Mononuclear cell (primary cell): ENCODE data around the gene GLB1L3. TPM values are rescaled to one million over a fixed set of nuclear protein-coding genes. Genes with fewer than 3 reads are reported as not detected.
A peak's percentile ranks its signal among the peaks of the same experiment; 100 is the strongest.

Source experiments
- H3K27me3 ChIP-seq: 2 replicates; pipeline ENCODE4 v1.6.0; 2011; ENCODE audit warnings: low read length, control low read depth; ENCODE audit not compliant: insufficient read depth
- H3K4me1 ChIP-seq: 2 replicates; pipeline ENCODE4 v1.5.1; 2011; ENCODE audit warnings: mild to moderate bottlenecking, low read length, control low read depth; ENCODE audit not compliant: insufficient read depth
- H3K4me3 ChIP-seq: 2 replicates; pipeline ENCODE4 v1.5.1; 2011; ENCODE audit warnings: mild to moderate bottlenecking, low read length, moderate library complexity
- H3K9me3 ChIP-seq: 2 replicates; pipeline ENCODE4 v1.5.1; 2011; ENCODE audit warnings: low read depth, mild to moderate bottlenecking, control low read depth, low read length
- total RNA-seq: library from RNA; depleted of rRNA; stranded (reverse); fragments of >200 nt; gene quantifications from one replicate; pipeline ENCODE4 v1.2.3, GENCODE V29; 2012

GLB1L3 gene
- total RNA-seq, 1 donor, result 0.52 TPM

- no peak overlapping the region for H3K4me3 ChIP-seq
- H3K9me3 ChIP-seq, result no peaks in the 10 kb centered on the region
- H3K4me1 ChIP-seq, result peaks cover 12% of the 10 kb centered on the region
- no peaks in the 10 kb centered on the region for H3K27me3 ChIP-seq
Observed at GRCh38 chr11:134260503-134260902, 15.7 kb upstream of the GLB1L3 start.

GRCh38 chr11:134260983-134261382, 15.2 kb upstream of the GLB1L3 start:
- Histone ChIP-seq H3K4me1 (peaks cover 11% of the 10 kb centered on the region), H3K4me3 (no peak overlapping the region), H3K27me3 (no peaks in the 10 kb centered on the region), H3K9me3 (no peaks in the 10 kb centered on the region)

- H3K9me3 ChIP-seq, result no peaks in the 10 kb centered on the region
Observed at GRCh38 chr11:134261626-134262488, 14.3 kb upstream of the GLB1L3 start.

GRCh38 chr11:134264966-134265764, 11.0 kb upstream of the GLB1L3 start:
- Histone ChIP-seq H3K4me3 (no peak overlapping the region), H3K27me3 (no peaks in the 10 kb centered on the region), H3K9me3 (no peaks in the 10 kb centered on the region), H3K4me1 (peaks cover 25% of the 10 kb centered on the region)

More at GRCh38 chr11:134261626-134262488, 14.3 kb upstream of the GLB1L3 start:
- Histone ChIP-seq H3K4me3 (no peak overlapping the region), H3K27me3 (no peaks in the 10 kb centered on the region), H3K4me1 (peaks cover 19% of the 10 kb centered on the region)

- Histone ChIP-seq H3K9me3 (no peaks in the 10 kb centered on the region), H3K27me3 (peaks cover 3% of the 10 kb centered on the region), H3K4me1 (peaks cover 23% of the 10 kb centered on the region), H3K4me3 (no peak overlapping the region)
Observed at GRCh38 chr11:134266440-134266839, 9.7 kb upstream of the GLB1L3 start.

- peaks cover 23% of the 10 kb centered on the region for H3K4me1 ChIP-seq
- peaks cover 7% of the 10 kb centered on the region for H3K27me3 ChIP-seq
- no peaks in the 10 kb centered on the region for H3K9me3 ChIP-seq
- H3K4me3 ChIP-seq, result no peak overlapping the region
Observed at GRCh38 chr11:134266841-134267251, 9.3 kb upstream of the GLB1L3 start.

GRCh38 chr11:134267461-134267860, 8.7 kb upstream of the GLB1L3 start:
- Histone ChIP-seq H3K27me3 (peaks cover 13% of the 10 kb centered on the region), H3K4me1 (peaks cover 20% of the 10 kb centered on the region), H3K4me3 (no peak overlapping the region), H3K9me3 (no peaks in the 10 kb centered on the region)

- H3K4me1 ChIP-seq, result peaks cover 22% of the 10 kb centered on the region
- H3K9me3 ChIP-seq, result no peaks in the 10 kb centered on the region
- H3K27me3 ChIP-seq, result peaks cover 18% of the 10 kb centered on the region
- no peak overlapping the region for H3K4me3 ChIP-seq
Observed at GRCh38 chr11:134267966-134268365, 8.2 kb upstream of the GLB1L3 start.

GRCh38 chr11:134270250-134270714, 5.9 kb upstream of the GLB1L3 start:
- peaks cover 41% of the 10 kb centered on the region for H3K27me3 ChIP-seq
- no peaks in the 10 kb centered on the region for H3K9me3 ChIP-seq
- no peak overlapping the region for H3K4me3 ChIP-seq
- H3K4me1 ChIP-seq, result peaks cover 23% of the 10 kb centered on the region

GRCh38 chr11:134271978-134272377, 4.2 kb upstream of the GLB1L3 start:
- Histone ChIP-seq H3K27me3 (peaks cover 55% of the 10 kb centered on the region), H3K4me3 (no peak overlapping the region), H3K9me3 (no peaks in the 10 kb centered on the region), H3K4me1 (peaks cover 31% of the 10 kb centered on the region)

GRCh38 chr11:134272381-134273316, 3.5 kb upstream of the GLB1L3 start:
- Histone ChIP-seq H3K9me3 (no peaks in the 10 kb centered on the region), H3K4me3 (no peak overlapping the region), H3K27me3 (peaks cover 62% of the 10 kb centered on the region), H3K4me1 (peaks cover 29% of the 10 kb centered on the region)

- peaks cover 29% of the 10 kb centered on the region for H3K4me1 ChIP-seq
- H3K27me3 ChIP-seq, result peaks cover 69% of the 10 kb centered on the region
- no peaks in the 10 kb centered on the region for H3K9me3 ChIP-seq
- no peak overlapping the region for H3K4me3 ChIP-seq
Observed at GRCh38 chr11:134273317-134273712, 2.9 kb upstream of the GLB1L3 start.

GRCh38 chr11:134275188-134275533, 1.0 kb upstream of the GLB1L3 start:
- Histone ChIP-seq H3K4me1 (peaks cover 29% of the 10 kb centered on the region), H3K9me3 (no peaks in the 10 kb centered on the region), H3K4me3 (peak overlapping the region; percentile 49), H3K27me3 (peaks cover 86% of the 10 kb centered on the region)

GRCh38 chr11:134276396-134277182, 410 bp downstream of the GLB1L3 start:
- H3K27me3 ChIP-seq, result peaks cover 87% of the 10 kb centered on the region
- H3K4me1 ChIP-seq, result peaks cover 25% of the 10 kb centered on the region
- peak overlapping the region; percentile 49 for H3K4me3 ChIP-seq
- H3K9me3 ChIP-seq, result no peaks in the 10 kb centered on the region
